HG02642 (cell line): Measurements from ENCODE around the gene IRF9.
A peak's percentile ranks its signal among the peaks of the same experiment; 100 is the strongest.

Source experiments
- ATAC-seq: cut with Tn5 transposase; IDR thresholded peaks from one replicate; pipeline ENCODE4 v1.9.1; 2021; ENCODE audit warnings: mild to moderate bottlenecking; ENCODE audit not compliant: unreplicated experiment, poor library complexity

The IRF9 gene

GRCh38 chr14:24130717-24131548 lies 30.1 kb upstream of the IRF9 start:
- no peak for ATAC-seq

GRCh38 chr14:24131549-24131966 lies 29.5 kb upstream of the IRF9 start:
- ATAC-seq = no peak

- ATAC-seq = no peak
Observed at GRCh38 chr14:24132061-24132685, 28.9 kb upstream of the IRF9 start.

- ATAC-seq = no peak
Observed at GRCh38 chr14:24132976-24133375, 28.1 kb upstream of the IRF9 start.

GRCh38 chr14:24133735-24134134 lies 27.3 kb upstream of the IRF9 start:
- no peak for ATAC-seq

GRCh38 chr14:24135584-24135833 lies 25.6 kb upstream of the IRF9 start:
- peak; percentile 10 for ATAC-seq

GRCh38 chr14:24135834-24136683 lies 25.0 kb upstream of the IRF9 start, which contains the start of gene PSME1:
Gene PSME1 (plus strand): TSS chr14:24136194. CDS start chr14:24136263, 69 bp downstream.
- ATAC-seq = peak; percentile 89

GRCh38 chr14:24136684-24137528 lies 24.2 kb upstream of the IRF9 start:
- ATAC-seq = no peak

- no peak for ATAC-seq
Observed at GRCh38 chr14:24137529-24138395, 23.3 kb upstream of the IRF9 start.

GRCh38 chr14:24138396-24139271 lies 22.4 kb upstream of the IRF9 start:
- ATAC-seq = no peak

- ATAC-seq = no peak
Observed at GRCh38 chr14:24139272-24139934, 21.7 kb upstream of the IRF9 start.

- peak; percentile 89 for ATAC-seq
Observed at GRCh38 chr14:24141097-24141880, 19.8 kb upstream of the IRF9 start, which contains the start of gene EMC9. Gene EMC9 (minus strand): TSS chr14:24141591. CDS start chr14:24141304, 287 bp downstream.

GRCh38 chr14:24143511-24143910 lies 17.6 kb upstream of the IRF9 start:
- ATAC-seq = no peak

- ATAC-seq = no peak
Observed at GRCh38 chr14:24144451-24144850, 16.6 kb upstream of the IRF9 start.

GRCh38 chr14:24145219-24145618 lies 15.8 kb upstream of the IRF9 start:
- no peak for ATAC-seq

GRCh38 chr14:24145690-24146452 lies 15.2 kb upstream of the IRF9 start:
- no peak for ATAC-seq
